ENCODE results near the gene KIF5A.
A peak's percentile ranks its signal among the peaks of the same experiment; 100 is the strongest.

KIF5A gene

DNA sequence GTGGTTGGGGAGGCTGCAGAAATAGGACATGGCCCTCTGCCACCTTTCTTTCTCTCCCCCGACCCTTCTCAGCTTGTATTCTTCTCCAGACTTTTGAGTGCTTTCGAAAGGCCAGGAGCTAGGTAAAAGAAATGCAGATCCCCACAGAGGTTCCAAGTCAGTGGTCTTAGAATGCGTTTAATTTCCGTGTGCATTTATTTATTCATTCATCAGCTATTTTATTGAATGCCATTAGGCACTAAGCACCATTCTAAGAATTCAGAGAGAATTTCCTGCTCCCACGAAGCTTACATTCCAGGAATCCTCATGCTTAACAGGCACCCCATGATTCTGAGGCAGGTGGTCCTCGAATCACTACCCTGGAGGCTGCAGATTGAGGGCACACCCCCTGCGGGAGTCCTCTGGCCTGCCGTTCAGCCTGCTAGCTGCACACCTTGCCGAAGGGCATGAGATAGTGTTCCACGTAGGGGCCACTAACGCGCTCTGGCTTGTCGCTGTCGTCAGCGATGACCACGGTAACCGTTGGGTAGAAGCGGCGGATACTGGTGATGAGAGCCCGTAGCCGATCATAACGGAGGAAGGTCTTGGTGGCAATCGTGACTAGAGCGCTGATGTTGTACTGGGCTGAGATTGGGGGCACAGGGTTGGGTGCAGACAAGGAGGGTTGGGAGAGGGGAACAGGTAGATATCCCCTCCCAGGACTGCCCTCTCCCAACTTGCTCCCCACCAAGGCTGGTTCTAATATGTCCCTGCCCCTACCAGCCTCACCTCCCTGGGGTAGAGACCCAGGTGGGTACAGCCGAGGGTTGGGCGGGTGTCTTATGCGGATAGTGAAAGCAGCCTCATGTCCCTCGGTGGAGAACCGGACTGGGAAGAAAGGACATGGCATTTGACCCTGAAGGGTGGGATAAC, 78.7 kb downstream of the KIF5A start:
- no peak for DNase-seq (ENCODE audit: extremely low read depth, low read depth)
- TF ChIP-seq, protein P1, sequence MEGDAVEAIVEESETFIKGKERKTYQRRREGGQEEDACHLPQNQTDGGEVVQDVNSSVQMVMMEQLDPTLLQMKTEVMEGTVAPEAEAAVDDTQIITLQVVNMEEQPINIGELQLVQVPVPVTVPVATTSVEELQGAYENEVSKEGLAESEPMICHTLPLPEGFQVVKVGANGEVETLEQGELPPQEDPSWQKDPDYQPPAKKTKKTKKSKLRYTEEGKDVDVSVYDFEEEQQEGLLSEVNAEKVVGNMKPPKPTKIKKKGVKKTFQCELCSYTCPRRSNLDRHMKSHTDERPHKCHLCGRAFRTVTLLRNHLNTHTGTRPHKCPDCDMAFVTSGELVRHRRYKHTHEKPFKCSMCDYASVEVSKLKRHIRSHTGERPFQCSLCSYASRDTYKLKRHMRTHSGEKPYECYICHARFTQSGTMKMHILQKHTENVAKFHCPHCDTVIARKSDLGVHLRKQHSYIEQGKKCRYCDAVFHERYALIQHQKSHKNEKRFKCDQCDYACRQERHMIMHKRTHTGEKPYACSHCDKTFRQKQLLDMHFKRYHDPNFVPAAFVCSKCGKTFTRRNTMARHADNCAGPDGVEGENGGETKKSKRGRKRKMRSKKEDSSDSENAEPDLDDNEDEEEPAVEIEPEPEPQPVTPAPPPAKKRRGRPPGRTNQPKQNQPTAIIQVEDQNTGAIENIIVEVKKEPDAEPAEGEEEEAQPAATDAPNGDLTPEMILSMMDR (IDR thresholded peaks at IDR 0.05; ENCODE audit: low read depth, low read length), result no peak

DNA sequence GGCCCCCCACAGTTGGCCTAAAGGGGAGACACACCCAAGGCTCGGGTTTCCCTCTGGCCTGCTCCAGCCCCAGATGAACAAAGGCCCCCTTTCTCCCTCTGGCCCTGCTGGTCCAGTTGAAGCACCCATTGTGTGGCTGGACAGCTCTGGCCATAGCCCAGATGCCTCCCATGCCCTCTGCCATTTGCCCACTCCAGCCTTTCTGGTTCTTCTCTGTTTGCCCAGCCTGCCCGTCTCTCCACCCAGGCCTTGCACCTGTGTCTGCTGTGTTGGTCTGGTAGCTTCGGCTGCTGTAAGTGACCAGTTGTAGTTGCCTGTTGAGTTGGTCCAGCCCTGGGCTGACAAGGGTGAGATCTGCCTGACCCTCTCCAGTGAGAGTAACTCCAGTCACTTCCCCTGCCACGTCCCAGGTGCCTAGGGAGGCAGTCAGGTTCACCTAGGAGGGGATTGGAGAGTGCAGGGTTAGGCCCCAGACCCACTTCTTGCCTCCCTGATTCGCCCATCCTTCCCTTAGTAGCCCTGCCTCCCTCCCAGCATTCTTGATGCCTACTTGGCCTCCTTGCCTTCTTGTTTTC, 80.1 kb downstream of the KIF5A start:
- TF ChIP-seq, protein P1 (IDR thresholded peaks at IDR 0.05; ENCODE audit: low read depth, low read length), result no peak
- no peak for DNase-seq (ENCODE audit: extremely low read depth, low read depth)

DNA sequence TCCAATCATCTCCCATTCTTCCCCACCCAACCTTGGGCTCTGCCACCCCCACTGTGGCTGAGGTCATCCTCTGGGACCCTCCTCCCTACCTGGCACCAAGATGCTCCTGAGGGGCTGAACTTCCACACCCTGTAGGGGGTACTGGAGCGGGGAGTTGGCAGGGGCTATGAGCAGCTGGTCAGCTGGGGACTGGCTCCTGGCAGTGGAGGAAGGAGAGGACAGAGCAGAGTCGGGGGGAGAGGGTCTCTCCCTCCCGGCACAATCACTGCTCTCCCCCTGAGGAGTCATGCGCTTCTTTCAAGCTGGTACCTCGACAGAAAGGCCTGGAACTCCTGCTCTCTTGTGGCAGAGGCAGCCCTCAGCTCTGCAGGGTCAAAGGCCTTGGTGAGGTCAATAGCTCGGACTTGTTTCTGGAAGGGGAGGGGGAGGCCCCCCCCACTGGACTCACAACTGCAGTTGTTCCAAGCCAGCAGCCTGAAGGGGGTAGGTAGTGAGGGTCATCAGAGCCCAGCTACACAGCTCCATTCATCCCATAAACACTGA, 81.1 kb downstream of the KIF5A start:
- TF ChIP-seq, protein P1 (IDR thresholded peaks at IDR 0.05; ENCODE audit: low read depth, low read length), result no peak
- DNase-seq (ENCODE audit: extremely low read depth, low read depth), result no peak

DNA sequence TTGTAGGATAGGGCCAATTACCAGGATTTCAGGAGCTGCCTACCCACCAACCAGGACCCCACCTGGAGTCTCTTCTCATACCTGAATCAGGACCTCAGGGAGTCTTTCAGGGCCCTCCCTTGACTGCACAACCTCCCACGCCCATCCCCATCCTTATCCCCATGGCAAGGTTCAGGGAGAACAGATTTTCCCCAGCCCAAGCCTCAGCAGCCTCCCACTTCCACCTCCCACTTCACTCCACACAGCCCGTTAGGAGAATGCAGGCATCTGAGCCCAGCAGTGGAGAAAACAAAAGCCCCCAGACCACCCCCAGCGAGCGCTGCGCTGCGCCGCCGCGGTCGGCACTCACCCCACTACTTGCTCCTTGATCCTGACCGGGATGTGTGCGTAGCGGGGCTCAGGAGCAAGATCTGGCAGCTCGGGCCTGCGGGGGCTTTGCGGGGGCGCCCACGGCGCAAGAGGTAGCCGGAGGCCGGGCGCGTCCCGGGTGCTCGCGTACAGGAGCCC, 81.8 kb downstream of the KIF5A start:
- TF ChIP-seq, protein P1 (IDR thresholded peaks at IDR 0.05; ENCODE audit: low read depth, low read length), result no peak
- no peak for DNase-seq (ENCODE audit: extremely low read depth, low read depth)

DNA sequence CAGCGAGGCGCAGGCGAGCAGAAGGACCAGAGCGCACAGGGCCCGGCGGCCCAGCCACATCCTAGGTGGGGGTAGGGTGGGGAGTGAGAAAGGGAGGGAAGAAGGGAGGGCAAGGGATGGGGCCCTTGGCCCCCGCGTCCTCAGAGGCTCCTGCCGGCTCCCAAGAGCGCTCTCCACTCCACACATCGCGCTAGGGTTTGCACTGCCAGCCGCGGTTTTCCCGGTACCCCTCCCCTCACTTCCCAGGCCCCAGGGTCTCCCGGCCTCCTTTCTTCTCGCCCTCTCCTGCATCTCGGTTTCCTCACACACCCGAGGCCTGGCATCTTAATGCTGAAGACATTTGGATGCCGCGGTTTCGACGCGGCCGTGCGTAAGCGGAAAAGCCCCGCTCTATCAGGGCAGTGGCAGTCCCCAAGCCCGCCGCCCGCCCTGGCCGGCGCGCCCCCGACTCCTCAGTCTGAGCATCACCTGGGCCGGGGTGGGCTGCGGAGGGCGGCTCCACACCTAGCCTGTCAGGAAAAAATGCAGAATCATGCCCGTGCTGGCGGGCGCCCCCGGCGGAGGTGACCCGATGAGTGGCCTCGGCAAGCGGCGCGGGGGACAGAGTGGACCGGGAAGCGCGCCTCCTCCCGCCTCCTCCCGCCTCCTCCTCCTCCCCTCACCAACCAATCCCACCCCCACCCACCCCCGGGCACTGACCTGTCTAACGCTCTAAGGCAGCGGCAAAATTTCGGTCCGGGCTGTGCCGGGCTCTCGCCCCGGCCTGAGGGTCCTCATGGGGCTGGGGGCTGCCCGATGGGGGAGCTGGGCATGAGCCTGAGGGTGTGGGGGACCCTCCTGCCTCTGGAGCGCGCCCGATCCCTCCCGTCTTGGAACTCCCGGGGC, 82.5 kb downstream of the KIF5A start:
- DNase-seq (ENCODE audit: extremely low read depth, low read depth), result no peak
- TF ChIP-seq, protein P1 (IDR thresholded peaks at IDR 0.05; ENCODE audit: low read depth, low read length), result no peak

DNA sequence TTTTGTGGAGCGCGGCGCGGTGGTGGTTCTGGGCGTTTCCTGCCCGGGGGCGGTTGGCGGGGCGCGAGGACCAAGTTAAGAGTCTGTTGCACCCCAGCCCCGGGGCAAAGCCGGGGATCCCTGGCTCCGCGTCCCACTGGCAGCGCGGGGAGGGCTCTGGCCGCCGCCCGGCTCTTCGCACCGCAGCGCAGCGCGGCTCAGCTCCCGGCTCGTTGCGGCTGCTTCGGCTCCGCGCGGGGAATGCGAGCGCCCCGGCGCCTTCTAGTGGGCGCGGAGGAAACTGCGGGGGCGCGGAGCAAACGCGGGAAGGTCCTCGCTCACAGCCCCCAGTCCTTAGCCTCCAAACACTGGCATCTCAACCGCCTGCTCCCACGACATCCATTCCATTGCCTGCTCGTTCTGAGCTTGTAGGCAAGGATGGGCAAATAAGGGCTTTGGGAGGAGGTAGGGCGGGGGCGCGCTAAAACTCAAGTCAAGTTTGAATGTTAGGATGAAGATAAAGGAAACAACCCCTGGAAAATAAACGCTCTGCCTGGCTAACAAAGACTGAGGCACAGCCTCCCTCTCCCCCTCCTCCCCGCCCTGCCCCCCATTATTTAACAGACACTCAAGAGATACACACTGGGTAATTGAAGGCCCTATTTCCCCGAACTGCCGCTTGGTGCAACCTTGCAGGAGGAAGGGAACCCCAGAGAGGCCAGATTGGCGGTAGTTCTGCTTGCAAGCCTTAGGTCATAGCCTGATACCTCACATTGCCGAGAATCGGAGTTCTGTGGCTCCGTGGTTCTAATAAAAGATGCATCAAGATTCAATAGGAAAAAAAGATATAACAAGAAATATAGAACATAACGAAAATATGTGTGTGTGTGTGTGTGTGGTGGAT, 83.4 kb downstream of the KIF5A start, which contains the start of gene B4GALNT1:
B4GALNT1 (minus strand) TSS at position 244 of the 883 bp plus-strand sequence. CDS start 1,069 bp downstream, outside the sequence.
- TF ChIP-seq, protein P1 (IDR thresholded peaks at IDR 0.05; ENCODE audit: low read depth, low read length), result peak; percentile 76
- no peak for DNase-seq (ENCODE audit: extremely low read depth, low read depth)
